ENCODE data around the gene GRB7.

DNA sequence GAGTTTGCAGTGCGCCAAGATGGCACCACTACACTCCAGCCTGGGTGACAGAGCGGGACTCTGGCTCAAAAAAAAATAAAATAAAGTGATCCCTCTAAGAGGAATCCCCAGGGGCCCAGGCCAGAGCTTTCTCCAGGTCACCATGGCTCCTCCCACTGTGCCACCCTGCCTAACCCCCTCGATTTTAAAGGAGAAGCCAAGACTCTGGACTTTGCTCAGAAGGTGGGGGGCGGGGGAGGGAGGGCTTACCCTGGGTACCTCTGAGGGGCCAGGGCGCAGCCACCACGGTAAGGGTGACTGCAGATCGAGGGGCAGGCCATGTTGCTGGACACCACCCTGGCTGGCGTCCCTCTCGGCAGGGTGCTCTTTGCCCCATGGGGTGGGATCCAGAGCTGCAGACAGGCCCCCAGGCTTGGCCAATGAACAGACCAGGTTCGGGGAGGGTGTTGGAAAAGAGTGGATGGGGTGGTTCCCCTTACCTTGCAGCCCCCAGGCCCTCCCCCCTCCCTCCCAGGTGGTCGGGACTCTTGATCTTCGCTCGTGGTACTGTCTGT is 455 bp upstream of the GRB7 start:
- TF ChIP-seq, protein P1, sequence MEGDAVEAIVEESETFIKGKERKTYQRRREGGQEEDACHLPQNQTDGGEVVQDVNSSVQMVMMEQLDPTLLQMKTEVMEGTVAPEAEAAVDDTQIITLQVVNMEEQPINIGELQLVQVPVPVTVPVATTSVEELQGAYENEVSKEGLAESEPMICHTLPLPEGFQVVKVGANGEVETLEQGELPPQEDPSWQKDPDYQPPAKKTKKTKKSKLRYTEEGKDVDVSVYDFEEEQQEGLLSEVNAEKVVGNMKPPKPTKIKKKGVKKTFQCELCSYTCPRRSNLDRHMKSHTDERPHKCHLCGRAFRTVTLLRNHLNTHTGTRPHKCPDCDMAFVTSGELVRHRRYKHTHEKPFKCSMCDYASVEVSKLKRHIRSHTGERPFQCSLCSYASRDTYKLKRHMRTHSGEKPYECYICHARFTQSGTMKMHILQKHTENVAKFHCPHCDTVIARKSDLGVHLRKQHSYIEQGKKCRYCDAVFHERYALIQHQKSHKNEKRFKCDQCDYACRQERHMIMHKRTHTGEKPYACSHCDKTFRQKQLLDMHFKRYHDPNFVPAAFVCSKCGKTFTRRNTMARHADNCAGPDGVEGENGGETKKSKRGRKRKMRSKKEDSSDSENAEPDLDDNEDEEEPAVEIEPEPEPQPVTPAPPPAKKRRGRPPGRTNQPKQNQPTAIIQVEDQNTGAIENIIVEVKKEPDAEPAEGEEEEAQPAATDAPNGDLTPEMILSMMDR (IDR thresholded peaks at IDR 0.05; ENCODE audit: poor library complexity) = no peak
- TF ChIP-seq EZH2 (IDR thresholded peaks at IDR 0.05; ENCODE audit: borderline replicate concordance) = no peak

Measured in hepatocyte (in vitro differentiated cells).